ENCODE results near the gene CLASP1. TPM values are rescaled to one million over a fixed set of nuclear protein-coding genes. Genes with fewer than 3 reads are reported as not detected.
"Not testable (repeated sequence)": the region's sequence is repeated elsewhere in the genome, so short reads cannot be mapped to it uniquely, and the experiment has no call there.

CLASP1 gene
- total RNA-seq, 1 donor from 2014 or later = 110 TPM

DNA sequence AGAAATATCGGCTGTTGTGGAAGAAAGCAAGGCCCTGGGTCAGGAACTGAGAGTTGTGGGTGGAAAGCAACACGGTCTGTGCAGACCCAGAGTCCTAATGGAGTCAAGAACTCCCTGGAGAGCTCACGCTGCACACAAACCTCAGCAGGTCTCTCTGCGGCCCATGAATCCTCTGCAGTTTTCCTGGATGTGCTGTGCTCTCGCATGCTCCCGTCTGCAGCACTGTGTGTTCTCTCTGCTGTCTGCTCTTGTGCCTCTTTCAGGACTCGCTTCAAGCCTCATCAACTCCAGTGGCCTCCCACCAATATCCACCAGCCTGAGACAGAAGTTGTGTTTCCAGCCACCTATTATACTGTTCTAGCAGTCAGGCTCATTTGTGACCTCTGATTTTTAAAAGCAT lies 94.3 kb downstream of the CLASP1 start:
- peaks cover 6% of the 10 kb centered on the region for H3K4me1 ChIP-seq
- DNase-seq (ENCODE audit: low spot score) = no peak
- H3F3A ChIP-seq (ENCODE audit: low read depth) = peaks cover 5% of the 10 kb centered on the region
- no peaks in the 10 kb centered on the region for H3K27me3 ChIP-seq
- no peak overlapping the region for H3K4me3 ChIP-seq
- no peaks in the 10 kb centered on the region for H3K9me3 ChIP-seq (ENCODE audit: low read depth)
- no peak overlapping the region for H2AFZ ChIP-seq (replicated peaks)
- Mint-ChIP-seq H3K4me1 (peaks cover 5% of the 10 kb centered on the region), H3K36me3 (peaks cover 10% of the 10 kb centered on the region), H3K9me3 (peaks cover 21% of the 10 kb centered on the region), H3K4me3 (no peak overlapping the region), H3K27ac (no peak overlapping the region), H3K27me3 (ENCODE audit: insufficient read depth, low read depth) (no peaks in the 10 kb centered on the region)
- H3K36me3 ChIP-seq = no peaks in the 10 kb centered on the region
- peaks cover 67% of the 10 kb centered on the region for H4K20me1 ChIP-seq (ENCODE audit: low read depth)
- peaks cover 99% of the 10 kb centered on the region for H3K79me2 ChIP-seq (ENCODE audit: low read depth)
- TF ChIP-seq, protein P1, sequence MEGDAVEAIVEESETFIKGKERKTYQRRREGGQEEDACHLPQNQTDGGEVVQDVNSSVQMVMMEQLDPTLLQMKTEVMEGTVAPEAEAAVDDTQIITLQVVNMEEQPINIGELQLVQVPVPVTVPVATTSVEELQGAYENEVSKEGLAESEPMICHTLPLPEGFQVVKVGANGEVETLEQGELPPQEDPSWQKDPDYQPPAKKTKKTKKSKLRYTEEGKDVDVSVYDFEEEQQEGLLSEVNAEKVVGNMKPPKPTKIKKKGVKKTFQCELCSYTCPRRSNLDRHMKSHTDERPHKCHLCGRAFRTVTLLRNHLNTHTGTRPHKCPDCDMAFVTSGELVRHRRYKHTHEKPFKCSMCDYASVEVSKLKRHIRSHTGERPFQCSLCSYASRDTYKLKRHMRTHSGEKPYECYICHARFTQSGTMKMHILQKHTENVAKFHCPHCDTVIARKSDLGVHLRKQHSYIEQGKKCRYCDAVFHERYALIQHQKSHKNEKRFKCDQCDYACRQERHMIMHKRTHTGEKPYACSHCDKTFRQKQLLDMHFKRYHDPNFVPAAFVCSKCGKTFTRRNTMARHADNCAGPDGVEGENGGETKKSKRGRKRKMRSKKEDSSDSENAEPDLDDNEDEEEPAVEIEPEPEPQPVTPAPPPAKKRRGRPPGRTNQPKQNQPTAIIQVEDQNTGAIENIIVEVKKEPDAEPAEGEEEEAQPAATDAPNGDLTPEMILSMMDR (IDR thresholded peaks at IDR 0.05) = no peak
- no peak for TF ChIP-seq EZH2phosphoT487 (IDR thresholded peaks at IDR 0.05)
- TF ChIP-seq EZH2 (IDR thresholded peaks at IDR 0.05) = no peak
- no peak overlapping the region for H3K27ac ChIP-seq
- H3K9ac ChIP-seq = no peak overlapping the region
- no peak overlapping the region for H3K4me2 ChIP-seq

DNA sequence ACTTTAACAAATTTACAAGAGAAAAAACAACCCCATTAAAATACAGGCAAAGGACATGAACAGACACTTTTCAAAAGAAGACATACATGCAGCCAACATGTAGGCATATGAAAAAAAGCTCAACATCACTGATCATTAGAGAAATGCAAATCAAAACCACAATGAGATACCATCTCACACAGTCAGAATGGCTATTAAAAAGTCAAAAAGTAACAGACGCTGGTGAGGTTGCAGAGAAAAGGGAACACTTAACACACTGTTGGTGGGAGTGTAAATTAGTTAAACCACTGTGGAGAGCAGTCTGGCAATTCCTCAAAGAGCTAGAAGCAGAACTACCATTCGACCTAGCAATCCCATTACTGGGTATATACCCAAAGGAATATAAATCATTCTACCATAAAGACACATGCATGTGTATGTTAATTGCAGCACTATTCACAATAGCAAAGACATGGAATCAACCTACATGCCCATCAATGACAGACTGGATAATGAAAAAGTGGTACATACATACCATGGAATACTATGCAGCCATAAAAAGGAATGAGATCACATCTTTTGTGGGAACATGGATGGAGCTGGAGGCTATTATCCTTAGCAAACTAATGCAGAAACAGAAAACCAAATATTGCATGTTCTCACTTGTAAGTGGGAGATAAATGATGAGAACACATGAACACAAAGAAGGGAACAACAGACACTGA lies 96.6 kb downstream of the CLASP1 start:
- not testable (repeated sequence) for H3K4me3 ChIP-seq; H3K27ac Mint-ChIP-seq; H3K9ac ChIP-seq; H3K27me3 ChIP-seq; H3K4me3 Mint-ChIP-seq; H2AFZ ChIP-seq (replicated peaks); H3K27ac ChIP-seq; H3K4me2 ChIP-seq; H3K27me3 Mint-ChIP-seq (ENCODE audit: insufficient read depth, low read depth); H3K4me1 ChIP-seq; DNase-seq (ENCODE audit: low spot score); H3K4me1 Mint-ChIP-seq; H3K36me3 ChIP-seq; H3F3A ChIP-seq (ENCODE audit: low read depth); H3K9me3 ChIP-seq (ENCODE audit: low read depth)
- H3K9me3 Mint-ChIP-seq = peaks cover 41% of the 10 kb centered on the region
- Histone ChIP-seq H4K20me1 (ENCODE audit: low read depth) (peaks cover 50% of the 10 kb centered on the region), H3K79me2 (ENCODE audit: low read depth) (peaks cover 99% of the 10 kb centered on the region)
- peaks cover 25% of the 10 kb centered on the region for H3K36me3 Mint-ChIP-seq

DNA sequence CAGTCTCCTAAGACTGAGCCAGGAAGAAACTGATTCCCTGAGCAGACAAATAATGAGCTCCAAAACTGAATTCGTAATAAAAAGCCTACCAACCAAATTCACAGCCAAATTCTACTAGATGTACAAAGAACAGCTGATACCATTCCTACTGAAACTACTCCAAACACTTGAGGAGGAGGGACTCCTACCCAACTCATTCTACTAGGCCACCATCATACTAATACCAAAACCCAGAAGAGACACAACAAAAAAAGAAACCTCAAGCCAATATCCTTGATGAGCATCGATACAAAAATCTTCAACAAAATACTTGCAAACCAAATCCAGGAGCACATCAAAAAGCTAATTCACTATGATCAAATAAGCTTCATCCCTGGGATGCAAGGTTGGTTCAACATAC lies 98.6 kb downstream of the CLASP1 start:
- Histone ChIP-seq H3K4me1 (no peaks in the 10 kb centered on the region), H3K27me3 (no peaks in the 10 kb centered on the region), H2AFZ (replicated peaks) (no peak overlapping the region), H3K9me3 (ENCODE audit: low read depth) (no peaks in the 10 kb centered on the region), H3F3A (ENCODE audit: low read depth) (peaks cover 5% of the 10 kb centered on the region), H3K36me3 (no peaks in the 10 kb centered on the region), H3K4me2 (no peak overlapping the region), H3K79me2 (ENCODE audit: low read depth) (peaks cover 99% of the 10 kb centered on the region), H3K27ac (no peak overlapping the region), H3K9ac (no peak overlapping the region), H4K20me1 (ENCODE audit: low read depth) (peaks cover 45% of the 10 kb centered on the region), H3K4me3 (no peak overlapping the region)
- Mint-ChIP-seq H3K27ac (no peak overlapping the region), H3K4me3 (no peak overlapping the region), H3K27me3 (ENCODE audit: insufficient read depth, low read depth) (no peaks in the 10 kb centered on the region), H3K9me3 (peaks cover 41% of the 10 kb centered on the region), H3K36me3 (peaks cover 30% of the 10 kb centered on the region), H3K4me1 (no peaks in the 10 kb centered on the region)
- DNase-seq (ENCODE audit: low spot score) = no peak
- TF ChIP-seq, protein P1 (IDR thresholded peaks at IDR 0.05) = no peak
- TF ChIP-seq EZH2 (IDR thresholded peaks at IDR 0.05) (no peak), EZH2phosphoT487 (IDR thresholded peaks at IDR 0.05) (no peak)

DNA sequence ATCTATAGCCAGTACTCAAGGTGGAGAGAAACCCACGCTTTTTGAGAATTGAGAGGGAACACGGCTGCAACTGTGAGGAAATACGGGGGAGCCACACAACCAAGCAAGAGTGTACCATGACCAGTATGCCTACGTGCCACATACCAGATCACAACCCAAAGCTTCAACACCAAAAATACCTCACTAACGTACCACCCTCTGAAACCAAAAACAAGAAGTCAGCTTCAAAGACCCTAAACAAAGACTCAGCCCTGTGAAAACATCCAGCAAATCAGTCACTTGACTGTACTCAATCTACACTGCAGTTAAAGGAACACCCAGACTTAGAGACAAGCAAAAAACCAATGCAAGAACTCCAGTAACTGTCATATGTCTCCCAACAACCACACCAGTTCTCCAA lies 101.6 kb downstream of the CLASP1 start:
- Histone ChIP-seq H3K4me2 (peak overlapping the region; percentile 6), H4K20me1 (ENCODE audit: low read depth) (peaks cover 47% of the 10 kb centered on the region), H3F3A (ENCODE audit: low read depth) (no peaks in the 10 kb centered on the region), H3K27ac (no peak overlapping the region), H3K9me3 (ENCODE audit: low read depth) (no peaks in the 10 kb centered on the region), H2AFZ (replicated peaks) (no peak overlapping the region), H3K4me1 (no peaks in the 10 kb centered on the region), H3K36me3 (no peaks in the 10 kb centered on the region), H3K9ac (no peak overlapping the region), H3K79me2 (ENCODE audit: low read depth) (peaks cover 98% of the 10 kb centered on the region), H3K4me3 (no peak overlapping the region), H3K27me3 (no peaks in the 10 kb centered on the region)
- TF ChIP-seq, protein P1 (IDR thresholded peaks at IDR 0.05) = no peak
- no peak for TF ChIP-seq EZH2 (IDR thresholded peaks at IDR 0.05)
- TF ChIP-seq EZH2phosphoT487 (IDR thresholded peaks at IDR 0.05) = no peak
- no peaks in the 10 kb centered on the region for H3K27me3 Mint-ChIP-seq (ENCODE audit: insufficient read depth, low read depth)
- H3K9me3 Mint-ChIP-seq = peaks cover 38% of the 10 kb centered on the region
- no peak overlapping the region for H3K4me3 Mint-ChIP-seq
- H3K4me1 Mint-ChIP-seq = no peaks in the 10 kb centered on the region
- no peak for DNase-seq (ENCODE audit: low spot score)
- peaks cover 28% of the 10 kb centered on the region for H3K36me3 Mint-ChIP-seq
- no peak overlapping the region for H3K27ac Mint-ChIP-seq
